GM12892 (cell line): ENCODE results near the gene ECHDC3.

ENCODE experiments used
- POLR2A ChIP-seq: IDR thresholded peaks from 2 replicates; pipeline ENCODE4 v1.6.1; 2011; ENCODE audit warnings: low read depth, low read length, control low read depth
- POLR2AphosphoS5 ChIP-seq: IDR thresholded peaks from 2 replicates; pipeline ENCODE4 v1.6.1; 2011; ENCODE audit warnings: low read depth, low read length, control low read depth
- TAF1 ChIP-seq: IDR thresholded peaks from 2 replicates; pipeline ENCODE4 v1.6.1; 2011; ENCODE audit warnings: low read depth, mild to moderate bottlenecking, control low read depth, low read length, borderline replicate concordance

- TF ChIP-seq POLR2A, result no peak
- TF ChIP-seq TAF1, result no peak
- TF ChIP-seq POLR2AphosphoS5, result no peak
Observed at GRCh38 chr10:11757821-11758463, 15.8 kb downstream of the ECHDC3 start.
